Stomach (tissue), 4 donors: ENCODE data around the gene PCNP.

Experiments used
- CTCF ChIP-seq, 7 experiments: fragments of 450-650 bp in 4 of 7; fragments of 200-600 bp in 3 of 7; sonication (generic) in 3 of 7; IDR thresholded peaks; one replicate each; pipeline ENCODE4 v1.5.1; 2016 to 2019; ENCODE audit warnings: antibody characterized with exemption in 7 of 7, control low read depth in 2 of 7, mild to moderate bottlenecking in 1 of 7
- POLR2A ChIP-seq, 4 donors: fragments of 450-650 bp; IDR thresholded peaks; one replicate each; pipeline ENCODE4 v1.6.1; 2016; ENCODE audit warnings: antibody characterized with exemption in 4 of 4, control low read depth in 2 of 4, mild to moderate bottlenecking in 1 of 4, moderate library complexity in 1 of 4

- TF ChIP-seq CTCF (IDR thresholded peaks at IDR 0.05), result no peak
- no peak for TF ChIP-seq POLR2A (IDR thresholded peaks at IDR 0.05)
Observed at GRCh38 chr3:101588616-101589015, 14.6 kb downstream of the PCNP start.
